GM23338 (cell line): Measurements from ENCODE around the gene TAAR5. TPM values are rescaled to one million over a fixed set of nuclear protein-coding genes. Genes with fewer than 3 reads are reported as not detected.
A peak's percentile ranks its signal among the peaks of the same experiment; 100 is the strongest.
"Not testable (repeated sequence)": the region's sequence is repeated elsewhere in the genome, so short reads cannot be mapped to it uniquely, and the experiment has no call there.

Experiments used
- ATAC-seq: fragments of 200-7000 bp; cut with Tn5 transposase; 3 replicates; pipeline ENCODE4 v1.9.1; 2020
- DNase-seq: peaks from one replicate; pipeline ENCODE4 v3.0.0-alpha.2; 2015; ENCODE audit warnings: low spot score
- H2AFZ ChIP-seq: fragments of 200-600 bp; sonication (generic); 2 replicates; pipeline ENCODE4 v1.8.0; 2016; ENCODE audit warnings: antibody characterized with exemption, mild to moderate bottlenecking, moderate library complexity
- H3F3A ChIP-seq: fragments of 200-600 bp; sonication (generic); replicated peaks from 2 replicates; pipeline ENCODE4 v1.8.0; 2017; ENCODE audit warnings: antibody characterized with exemption, mixed run types, low read depth
- H3K27ac ChIP-seq: fragments of 200-600 bp; sonication (generic); 2 replicates; pipeline ENCODE4 v1.6.1; 2016; ENCODE audit warnings: low read depth
- H3K27me3 ChIP-seq: fragments of 200-600 bp; sonication (generic); 2 replicates; pipeline ENCODE4 v1.8.0; 2016; ENCODE audit warnings: mild to moderate bottlenecking, mixed run types, moderate library complexity; ENCODE audit not compliant: insufficient read depth
- H3K36me3 ChIP-seq: fragments of 200-600 bp; sonication (generic); 2 replicates; pipeline ENCODE4 v1.8.0; 2016; ENCODE audit warnings: mild to moderate bottlenecking; ENCODE audit not compliant: insufficient read depth
- H3K4me1 ChIP-seq: fragments of 200-600 bp; sonication (generic); 2 replicates; pipeline ENCODE4 v1.8.0; 2016; ENCODE audit warnings: mild to moderate bottlenecking, moderate library complexity; ENCODE audit not compliant: insufficient read depth
- H3K4me2 ChIP-seq: fragments of 200-600 bp; sonication (generic); 2 replicates; pipeline ENCODE4 v1.7.1; 2017; ENCODE audit warnings: mixed run types
- H3K4me3 ChIP-seq: fragments of 200-600 bp; sonication (generic); 2 replicates; pipeline ENCODE4 v1.6.1; 2016; ENCODE audit warnings: mixed run types
- H3K79me2 ChIP-seq: fragments of 200-600 bp; sonication (generic); replicated peaks from 2 replicates; pipeline ENCODE4 v1.8.0; 2017; ENCODE audit warnings: mild to moderate bottlenecking; ENCODE audit not compliant: insufficient read depth
- H3K9me2 ChIP-seq: fragments of 200-600 bp; sonication (generic); 2 replicates; pipeline ENCODE4 v1.8.0; 2017; ENCODE audit not compliant: insufficient read depth
- H4K20me1 ChIP-seq: fragments of 200-600 bp; sonication (generic); replicated peaks from 2 replicates; pipeline ENCODE4 v1.8.0; 2017; ENCODE audit warnings: mild to moderate bottlenecking; ENCODE audit not compliant: insufficient read depth
- H3K27ac Mint-ChIP-seq: 2 replicates; pipeline ENCODE4 v1.8.0; 2020; ENCODE audit warnings: inconsistent platforms, mild to moderate bottlenecking, moderate library complexity, mixed read lengths
- H3K27me3 Mint-ChIP-seq: 3 replicates; pipeline ENCODE4 v1.8.0; 2022; ENCODE audit warnings: low read depth, mild to moderate bottlenecking, moderate library complexity, mixed read lengths, inconsistent platforms; ENCODE audit not compliant: insufficient read depth, poor library complexity
- H3K36me3 Mint-ChIP-seq: 3 replicates; pipeline ENCODE4 v1.8.0; 2021; ENCODE audit warnings: low read depth, mild to moderate bottlenecking, inconsistent platforms, moderate library complexity, mixed read lengths
- H3K4me1 Mint-ChIP-seq: 3 replicates; pipeline ENCODE4 v1.8.0; 2020; ENCODE audit warnings: mild to moderate bottlenecking, inconsistent platforms, mixed read lengths
- H3K4me3 Mint-ChIP-seq: 3 replicates; pipeline ENCODE4 v1.8.0; 2021; ENCODE audit warnings: moderate library complexity, mild to moderate bottlenecking, inconsistent platforms, mixed read lengths
- H3K9me3 Mint-ChIP-seq: 3 replicates; pipeline ENCODE4 v1.8.0; 2020; ENCODE audit warnings: moderate library complexity, mild to moderate bottlenecking, inconsistent platforms, mixed read lengths
- EZH2 ChIP-seq: fragments of 200-600 bp; sonication (generic); IDR thresholded peaks from one replicate; pipeline ENCODE4 v1.8.0; 2017; ENCODE audit warnings: antibody characterized with exemption, mild to moderate bottlenecking, low read depth; ENCODE audit not compliant: unreplicated experiment
- JUNB ChIP-seq: IDR thresholded peaks from one replicate; pipeline ENCODE4 v1.6.1; 2016; ENCODE audit warnings: antibody characterized with exemption; ENCODE audit not compliant: unreplicated experiment
- NANOG ChIP-seq: IDR thresholded peaks from 2 replicates; pipeline ENCODE4 v1.6.1; 2016; ENCODE audit warnings: antibody characterized with exemption, borderline replicate concordance
- STAT1 ChIP-seq: IDR thresholded peaks from one replicate; pipeline ENCODE4 v1.6.1; 2016; ENCODE audit warnings: antibody characterized with exemption; ENCODE audit not compliant: unreplicated experiment
- polyA plus RNA-seq: library from polyadenylated mRNA; unstranded; fragments of >200 nt; fragmentation: Nextera tagmentation; extraction: Ambion mirVana; gene quantifications from 2 replicates; pipeline ENCODE4 v1.2.1, GENCODE V29; 2016
- total RNA-seq: library from RNA; depleted of rRNA; stranded (reverse); fragments of >200 nt; shearing (Covaris generic); gene quantifications from 2 replicates; pipeline ENCODE4 v1.2.3, GENCODE V29; 2014
- TF ChIP-seq, protein P1 (sequence below): IDR thresholded peaks from one replicate; pipeline ENCODE4 v1.6.1; 2018; ENCODE audit warnings: antibody characterized with exemption; ENCODE audit not compliant: unreplicated experiment

The TAAR5 gene
- total and polyA plus RNA-seq, 2 experiments from 2014 or later = not detected

- not testable (repeated sequence) for H3K4me3 Mint-ChIP-seq, H3K27me3 Mint-ChIP-seq, H3K4me2 ChIP-seq, H3K27ac ChIP-seq, H3K36me3 ChIP-seq, DNase-seq, H3K9me2 ChIP-seq, H3K4me3 ChIP-seq, H3K27me3 ChIP-seq, H2AFZ ChIP-seq, H3K36me3 Mint-ChIP-seq, H3K9me3 Mint-ChIP-seq, H4K20me1 ChIP-seq, ATAC-seq, H3K27ac Mint-ChIP-seq, H3F3A ChIP-seq, H3K79me2 ChIP-seq
- peaks cover 10% of the 10 kb centered on the region; the same call in 1 of the 2 replicates for H3K4me1 ChIP-seq
- H3K4me1 Mint-ChIP-seq = peaks cover 11% of the 10 kb centered on the region
These were observed 46.4 kb upstream of the TAAR5 start for GRCh38 chr6:132635906-132636305.

GRCh38 chr6:132635288-132635687, 45.7 kb upstream of the TAAR5 start:
- not testable (repeated sequence) for H3K27ac ChIP-seq, H4K20me1 ChIP-seq, ATAC-seq, H3K4me3 ChIP-seq, H3K36me3 Mint-ChIP-seq, H3K27me3 Mint-ChIP-seq, H3K27ac Mint-ChIP-seq, H3K4me3 Mint-ChIP-seq, DNase-seq, H3K9me2 ChIP-seq, H3K27me3 ChIP-seq, H3F3A ChIP-seq, H2AFZ ChIP-seq, H3K9me3 Mint-ChIP-seq, H3K79me2 ChIP-seq, H3K4me2 ChIP-seq, H3K36me3 ChIP-seq
- H3K4me1 Mint-ChIP-seq = peaks cover 11% of the 10 kb centered on the region
- peaks cover 10% of the 10 kb centered on the region; the same call in 1 of the 2 replicates for H3K4me1 ChIP-seq

GRCh38 chr6:132634796-132635195, 45.3 kb upstream of the TAAR5 start:
- H2AFZ ChIP-seq = peak overlapping the region; percentile 43; the same call in 1 of the 2 replicates
- H3K9me2 ChIP-seq = no peaks in the 10 kb centered on the region
- DNase-seq = no peak
- Mint-ChIP-seq H3K27me3 (peaks cover 4% of the 10 kb centered on the region), H3K27ac (no peak overlapping the region), H3K9me3 (peaks cover 9% of the 10 kb centered on the region; the same call in 2 of the 3 replicates), H3K36me3 (peaks cover 7% of the 10 kb centered on the region; the same call in 2 of the 3 replicates), H3K4me3 (no peak overlapping the region), H3K4me1 (peaks cover 11% of the 10 kb centered on the region)
- TF ChIP-seq NANOG (no peak), EZH2 (no peak), JUNB (no peak), STAT1 (no peak)
- TF ChIP-seq, protein P1, sequence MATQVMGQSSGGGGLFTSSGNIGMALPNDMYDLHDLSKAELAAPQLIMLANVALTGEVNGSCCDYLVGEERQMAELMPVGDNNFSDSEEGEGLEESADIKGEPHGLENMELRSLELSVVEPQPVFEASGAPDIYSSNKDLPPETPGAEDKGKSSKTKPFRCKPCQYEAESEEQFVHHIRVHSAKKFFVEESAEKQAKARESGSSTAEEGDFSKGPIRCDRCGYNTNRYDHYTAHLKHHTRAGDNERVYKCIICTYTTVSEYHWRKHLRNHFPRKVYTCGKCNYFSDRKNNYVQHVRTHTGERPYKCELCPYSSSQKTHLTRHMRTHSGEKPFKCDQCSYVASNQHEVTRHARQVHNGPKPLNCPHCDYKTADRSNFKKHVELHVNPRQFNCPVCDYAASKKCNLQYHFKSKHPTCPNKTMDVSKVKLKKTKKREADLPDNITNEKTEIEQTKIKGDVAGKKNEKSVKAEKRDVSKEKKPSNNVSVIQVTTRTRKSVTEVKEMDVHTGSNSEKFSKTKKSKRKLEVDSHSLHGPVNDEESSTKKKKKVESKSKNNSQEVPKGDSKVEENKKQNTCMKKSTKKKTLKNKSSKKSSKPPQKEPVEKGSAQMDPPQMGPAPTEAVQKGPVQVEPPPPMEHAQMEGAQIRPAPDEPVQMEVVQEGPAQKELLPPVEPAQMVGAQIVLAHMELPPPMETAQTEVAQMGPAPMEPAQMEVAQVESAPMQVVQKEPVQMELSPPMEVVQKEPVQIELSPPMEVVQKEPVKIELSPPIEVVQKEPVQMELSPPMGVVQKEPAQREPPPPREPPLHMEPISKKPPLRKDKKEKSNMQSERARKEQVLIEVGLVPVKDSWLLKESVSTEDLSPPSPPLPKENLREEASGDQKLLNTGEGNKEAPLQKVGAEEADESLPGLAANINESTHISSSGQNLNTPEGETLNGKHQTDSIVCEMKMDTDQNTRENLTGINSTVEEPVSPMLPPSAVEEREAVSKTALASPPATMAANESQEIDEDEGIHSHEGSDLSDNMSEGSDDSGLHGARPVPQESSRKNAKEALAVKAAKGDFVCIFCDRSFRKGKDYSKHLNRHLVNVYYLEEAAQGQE = no peak
- H3K4me2 ChIP-seq = no peak overlapping the region
- no peak overlapping the region for H3K27ac ChIP-seq
- no peaks in the 10 kb centered on the region for H3K36me3 ChIP-seq
- H3F3A ChIP-seq = no peaks in the 10 kb centered on the region
- no peak for ATAC-seq
- H4K20me1 ChIP-seq = no peaks in the 10 kb centered on the region
- H3K27me3 ChIP-seq = no peaks in the 10 kb centered on the region
- no peaks in the 10 kb centered on the region for H3K79me2 ChIP-seq
- H3K4me3 ChIP-seq = no peak overlapping the region
- peaks cover 10% of the 10 kb centered on the region; the same call in 1 of the 2 replicates for H3K4me1 ChIP-seq
